CD4-positive, alpha-beta T cell (primary cell): ENCODE results near the gene RACK1. TPM values are rescaled to one million over a fixed set of nuclear protein-coding genes. Genes with fewer than 3 reads are reported as not detected.
"Not testable (repeated sequence)": the region's sequence is repeated elsewhere in the genome, so short reads cannot be mapped to it uniquely, and the experiment has no call there.

ENCODE experiments used
- ATAC-seq: fragments of 200-7000 bp; cut with Tn5 transposase; one replicate; pipeline ENCODE4 v1.10.0; 2022; ENCODE audit warnings: mild to moderate bottlenecking; ENCODE audit not compliant: poor library complexity
- CTCF ChIA-PET: fragments of 350-600 bp; sonication (Branson Sonifier 250); formaldehyde crosslinking; loops from one replicate; lab custom pipeline; 2021; ENCODE audit warnings: antibody characterized with exemption, inconsistent platforms; lab: Charles Lee
- POLR2A ChIA-PET: fragments of 350-600 bp; sonication (Branson Sonifier 250); formaldehyde crosslinking; loops from one replicate; lab custom pipeline; 2021; ENCODE audit warnings: antibody characterized with exemption, inconsistent platforms; lab: Charles Lee
- DNase-seq, 14 experiments: peaks; one replicate each; pipeline ENCODE4 v3.0.0-alpha.2; 2013 to 2020; ENCODE audit warnings: mixed read lengths in 2 of 14
- H3K27ac ChIP-seq, 2 donors: one replicate each; pipeline versions ENCODE4 v1.5.1 to v1.7.0; 2013; ENCODE audit warnings: low read length in 2 of 2, low read depth in 1 of 2, mild to moderate bottlenecking in 1 of 2
- H3K27me3 ChIP-seq, 2 experiments: 1 replicate in 1 of 2; 2 replicates in 1 of 2; pipeline versions ENCODE4 v1.6.1 to v1.7.0; 2013; ENCODE audit warnings: low read length in 2 of 2, control low read depth in 1 of 2, mild to moderate bottlenecking in 1 of 2, moderate library complexity in 1 of 2; ENCODE audit not compliant: insufficient read depth in 2 of 2, control insufficient read depth in 1 of 2
- H3K36me3 ChIP-seq: one replicate; pipeline ENCODE4 v1.6.1; 2013; ENCODE audit warnings: low read length, control low read depth; ENCODE audit not compliant: insufficient read depth
- H3K4me1 ChIP-seq: one replicate; pipeline ENCODE4 v1.6.1; 2013; ENCODE audit warnings: low read length, control low read depth; ENCODE audit not compliant: insufficient read depth
- H3K4me3 ChIP-seq: one replicate; pipeline ENCODE4 v1.5.1; 2013; ENCODE audit warnings: mild to moderate bottlenecking, low read length, moderate library complexity
- H3K9me3 ChIP-seq, 2 experiments: 1 replicate in 1 of 2; 2 replicates in 1 of 2; pipeline versions ENCODE4 v1.6.1 to v1.7.0; 2013; ENCODE audit warnings: low read length in 2 of 2, mild to moderate bottlenecking in 2 of 2, control low read depth in 1 of 2, moderate library complexity in 1 of 2; ENCODE audit not compliant: control insufficient read depth in 1 of 2, insufficient read depth in 1 of 2
- H3K27ac Mint-ChIP-seq: one replicate; pipeline ENCODE4 v1.8.0; 2020; ENCODE audit warnings: mixed read lengths
- H3K27me3 Mint-ChIP-seq: one replicate; pipeline ENCODE4 v1.8.0; 2021; ENCODE audit warnings: mixed read lengths
- H3K36me3 Mint-ChIP-seq: one replicate; pipeline ENCODE4 v1.8.0; 2021; ENCODE audit warnings: low read depth, mixed read lengths
- H3K4me1 Mint-ChIP-seq: one replicate; pipeline ENCODE4 v1.8.0; 2021; ENCODE audit warnings: low read depth, mixed read lengths
- H3K4me3 Mint-ChIP-seq: one replicate; pipeline ENCODE4 v1.8.0; 2020; ENCODE audit warnings: mild to moderate bottlenecking, mixed read lengths
- H3K9me3 Mint-ChIP-seq: one replicate; pipeline ENCODE4 v1.8.0; 2020; ENCODE audit warnings: mixed read lengths
- CTCF ChIP-seq: fragments of 200-600 bp; IDR thresholded peaks from one replicate; pipeline ENCODE4 v1.8.0; 2022; ENCODE audit warnings: antibody characterized with exemption, mild to moderate bottlenecking
- intact Hi-C, 2 experiments: fragments of 100-400 bp; cut with DNase I in 1 of 2; cut with micrococcal nuclease in 1 of 2; formaldehyde crosslinking; loops; one replicate each; pipeline versions ENCODE4 v1.15.1 to v1.9.0; 2023 to 2025; cut with DNase I, micrococcal nuclease
- total RNA-seq, 174 experiments: library from RNA in 2 of 174; stranded (reverse) in 2 of 174; gene quantifications; one replicate each; pipeline ENCODE4 v1.2.3 and lab custom pipeline; 2021 to 2026

The RACK1 gene
- total RNA-seq, 2 experiments from 2014 or later: 2,499 to 2,682 TPM

GRCh38 chr5:181209006-181209405 lies 34.7 kb downstream of the RACK1 start:
- not testable (repeated sequence) for H3K27ac ChIP-seq, H3K4me3 Mint-ChIP-seq, H3K27ac Mint-ChIP-seq, H3K36me3 ChIP-seq, H3K27me3 ChIP-seq, H3K4me3 ChIP-seq, DNase-seq, H3K9me3 Mint-ChIP-seq, ATAC-seq, H3K9me3 ChIP-seq
- peaks cover 44% of the 10 kb centered on the region for H3K4me1 Mint-ChIP-seq
- H3K36me3 Mint-ChIP-seq: peaks cover 29% of the 10 kb centered on the region
- ChIA-PET POLR2A (interaction anchor here (1.8 to 8.3 kb wide), 3 partner anchors 19 to 399 kb away, joined by 4 to 292 read pairs (median 67); partner anchors contain the start of gene TRIM52), CTCF (interaction anchor here (2.6 kb wide), 1 partner anchor 25 kb away, joined by 15 read pairs; no protein-coding TSS in a partner anchor)
- H3K27me3 Mint-ChIP-seq: peaks cover 27% of the 10 kb centered on the region
- intact Hi-C loops: loop anchor here in 1 of 2 experiments (5.0 kb wide), 1 partner anchor 33 kb away; the partner anchor contains the start of gene RACK1
- H3K4me1 ChIP-seq: peaks cover 32% of the 10 kb centered on the region

- H3K36me3 ChIP-seq: no peaks in the 10 kb centered on the region
- peaks cover 31% of the 10 kb centered on the region for H3K36me3 Mint-ChIP-seq
- no peak for ATAC-seq
- peaks cover 41% of the 10 kb centered on the region for H3K4me1 Mint-ChIP-seq
- peaks cover 39% of the 10 kb centered on the region for H3K4me1 ChIP-seq
- no peak for DNase-seq
- TF ChIP-seq CTCF: no peak
- ChIA-PET POLR2A (interaction anchor here (0.6 to 8.3 kb wide), 11 partner anchors 9 to 398 kb away, joined by 3 to 292 read pairs (median 15); partner anchors contain the start of genes RACK1, TRIM41 and TRIM52), CTCF (interaction anchor here (0.9 to 2.7 kb wide), 5 partner anchors 16 to 48 kb away, joined by 3 to 15 read pairs (median 5); no protein-coding TSS in a partner anchor)
- peaks cover 29% of the 10 kb centered on the region for H3K27me3 Mint-ChIP-seq
- no peak overlapping the region for H3K27ac ChIP-seq
- peak overlapping the region; percentile 95 for H3K4me3 Mint-ChIP-seq
- intact Hi-C loops: loop anchor here (1.0 to 5.0 kb wide), 5 partner anchors 10 to 34 kb away; partner anchors contain the start of genes RACK1 (in 1 of the 2) and TRIM41 (in 1 of the 2)
- H3K27me3 ChIP-seq: peaks cover 0 to 9% of the 10 kb centered on the region in 2 experiments
- no peak overlapping the region for H3K4me3 ChIP-seq
- H3K9me3 ChIP-seq: no peaks in the 10 kb centered on the region
- H3K27ac Mint-ChIP-seq: peak overlapping the region; percentile 99
- H3K9me3 Mint-ChIP-seq: peaks cover 3% of the 10 kb centered on the region
These were observed 35.8 kb downstream of the RACK1 start for GRCh38 chr5:181207960-181208253.

- Histone ChIP-seq H3K27me3 (peaks cover 0 to 9% of the 10 kb centered on the region in 2 experiments), H3K9me3 (no peaks in the 10 kb centered on the region), H3K36me3 (no peaks in the 10 kb centered on the region), H3K4me1 (peaks cover 39% of the 10 kb centered on the region), H3K27ac (peak overlapping the region; percentile 22 to 49), H3K4me3 (peak overlapping the region; percentile 59)
- ChIA-PET POLR2A (interaction anchor here (0.6 to 8.3 kb wide), 13 partner anchors 9 to 397 kb away, joined by 3 to 292 read pairs (median 14); partner anchors contain the start of genes RACK1, TRIM41 and TRIM52), CTCF (interaction anchor here (0.8 to 2.7 kb wide), 9 partner anchors 9 to 375 kb away, joined by 3 to 15 read pairs (median 5); no protein-coding TSS in a partner anchor)
- intact Hi-C loops: loop anchor here (1.0 to 5.0 kb wide), 5 partner anchors 11 to 35 kb away; partner anchors contain the start of genes RACK1 (in 1 of the 2) and TRIM41 (in 1 of the 2)
- ATAC-seq (peak; percentile 63), DNase-seq (peak; percentile 49 to 94 (median 62))
- peak overlapping the region; percentile 95 for H3K4me3 Mint-ChIP-seq
- H3K4me1 Mint-ChIP-seq: peaks cover 41% of the 10 kb centered on the region
- no peak for TF ChIP-seq CTCF
- H3K36me3 Mint-ChIP-seq: peaks cover 31% of the 10 kb centered on the region
- H3K27ac Mint-ChIP-seq: peak overlapping the region; percentile 99
- peaks cover 3% of the 10 kb centered on the region for H3K9me3 Mint-ChIP-seq
- peaks cover 29% of the 10 kb centered on the region for H3K27me3 Mint-ChIP-seq
These were observed 36.3 kb downstream of the RACK1 start for GRCh38 chr5:181207214-181207959.
